HG03442 (cell line): ENCODE results near the gene PNO1.
"Not testable (repeated sequence)": the region's sequence is repeated elsewhere in the genome, so short reads cannot be mapped to it uniquely, and the experiment has no call there.

Experiments
- ATAC-seq: cut with Tn5 transposase; IDR thresholded peaks from one replicate; pipeline ENCODE4 v1.9.1; 2021; ENCODE audit warnings: mild to moderate bottlenecking, moderate library complexity; ENCODE audit not compliant: unreplicated experiment

PNO1 gene

GRCh38 chr2:68157402-68158133 lies at the start of gene PNO1:
Gene PNO1, plus strand, starts transcription at chr2:68157888. Its CDS starts 47 bp downstream, at chr2:68157935.
- ATAC-seq, result peak; percentile 86

GRCh38 chr2:68108120-68108519 lies 49.6 kb upstream of the PNO1 start:
- no peak for ATAC-seq

DNA sequence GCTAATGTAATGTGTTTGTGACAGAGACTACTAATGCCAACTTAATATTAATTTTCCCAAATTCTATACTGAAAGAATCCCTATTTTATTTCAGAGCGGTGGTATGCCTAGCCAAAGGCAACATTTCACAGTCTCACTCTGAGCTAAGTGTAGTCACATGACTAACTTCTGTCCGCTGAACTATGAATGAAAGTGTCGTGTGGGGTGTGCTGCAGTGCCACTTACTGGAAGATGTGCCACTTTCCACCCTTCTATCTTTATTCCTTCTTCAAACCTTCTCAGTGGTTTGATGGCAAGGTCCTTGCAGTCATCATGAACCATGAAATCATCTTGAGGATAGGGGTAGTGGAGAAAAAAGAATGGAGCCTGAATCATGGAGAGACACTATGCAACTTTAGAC lies 47.6 kb upstream of the PNO1 start:
- peak; percentile 78 for ATAC-seq

GRCh38 chr2:68115965-68116364 lies 41.7 kb upstream of the PNO1 start:
- ATAC-seq, result no peak

- ATAC-seq, result not testable (repeated sequence)
Observed at GRCh38 chr2:68117922-68118321, 39.8 kb upstream of the PNO1 start.

DNA sequence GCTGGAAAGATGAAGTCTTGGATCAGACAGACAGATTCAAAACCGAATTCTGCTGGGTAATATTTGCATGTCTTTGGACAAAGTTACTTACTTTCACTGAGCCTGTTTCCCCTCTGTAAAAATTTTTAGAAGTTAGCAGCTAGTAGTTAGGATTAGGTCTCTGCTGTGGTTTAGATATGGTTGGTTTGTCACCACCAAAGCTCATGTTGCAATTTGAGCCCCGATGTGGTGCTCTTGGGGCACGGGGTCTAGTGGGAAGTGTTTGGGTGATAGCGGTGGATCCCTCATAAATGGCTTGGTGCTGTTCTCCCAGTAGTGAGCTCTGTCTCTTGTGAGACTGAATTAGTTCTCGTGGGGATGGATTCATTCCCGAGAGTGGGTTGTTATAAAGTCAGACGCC lies 38.9 kb upstream of the PNO1 start:
- ATAC-seq, result no peak

DNA sequence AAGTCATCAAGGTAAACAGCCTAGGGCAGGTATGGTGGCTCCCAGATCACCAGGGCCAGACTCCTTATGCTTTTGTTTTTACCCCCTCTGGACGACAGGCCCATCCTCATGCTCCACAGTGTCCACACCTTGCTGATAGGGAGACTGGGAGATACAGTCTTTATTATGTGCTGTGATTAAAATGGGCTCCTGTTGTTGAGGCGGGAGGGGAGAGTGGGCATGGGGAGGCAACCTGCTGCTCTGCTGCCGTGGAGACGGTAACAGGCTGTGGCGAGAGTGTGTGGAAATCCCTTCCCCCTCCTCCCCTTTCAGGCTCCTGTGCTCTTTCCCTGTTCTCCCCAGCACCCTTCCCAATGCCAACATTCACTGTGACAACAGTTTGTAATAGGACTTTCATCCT lies 38.2 kb upstream of the PNO1 start:
- no peak for ATAC-seq

DNA sequence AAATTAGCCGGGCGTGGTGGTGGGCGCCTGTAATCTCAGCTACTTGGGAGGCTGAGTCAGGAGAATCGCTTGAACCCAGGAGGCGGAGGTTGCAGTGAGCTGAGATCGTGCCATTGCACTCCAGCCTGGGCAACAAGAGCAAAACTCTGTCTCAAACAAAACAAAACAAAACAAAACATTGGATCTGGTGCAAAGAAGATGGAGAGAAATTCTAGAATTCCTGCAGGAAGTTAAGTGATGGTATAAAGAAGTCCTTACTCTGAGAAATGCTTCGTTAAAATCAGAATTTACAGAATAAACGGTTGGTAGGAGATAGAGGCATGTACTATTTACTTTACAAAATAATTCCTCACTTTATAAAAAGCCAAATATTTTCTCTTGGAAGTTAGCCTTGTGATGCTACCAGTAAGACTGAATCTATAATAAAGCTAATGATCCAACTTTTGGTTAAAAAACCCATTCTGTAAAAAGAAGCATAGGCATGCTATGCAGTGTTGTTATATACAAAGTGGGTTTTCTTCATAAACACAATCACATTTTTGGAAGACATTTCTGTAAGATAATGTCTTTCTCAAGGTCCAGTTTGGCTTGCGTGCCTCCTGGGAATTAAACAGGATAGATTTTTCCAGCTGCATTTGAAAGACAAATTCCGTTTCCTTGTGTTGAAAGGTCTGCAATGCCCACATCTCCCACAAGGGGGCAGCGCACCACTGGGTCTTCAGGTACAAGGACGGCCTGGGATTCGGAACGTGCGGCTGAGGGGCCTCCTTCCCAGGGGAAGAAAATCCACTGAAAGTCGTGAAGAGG lies 35.6 kb upstream of the PNO1 start:
- ATAC-seq, result no peak

- ATAC-seq, result no peak
Observed at GRCh38 chr2:68122680-68122964, 35.1 kb upstream of the PNO1 start.

GRCh38 chr2:68124321-68124720 lies 33.4 kb upstream of the PNO1 start:
- ATAC-seq, result no peak

DNA sequence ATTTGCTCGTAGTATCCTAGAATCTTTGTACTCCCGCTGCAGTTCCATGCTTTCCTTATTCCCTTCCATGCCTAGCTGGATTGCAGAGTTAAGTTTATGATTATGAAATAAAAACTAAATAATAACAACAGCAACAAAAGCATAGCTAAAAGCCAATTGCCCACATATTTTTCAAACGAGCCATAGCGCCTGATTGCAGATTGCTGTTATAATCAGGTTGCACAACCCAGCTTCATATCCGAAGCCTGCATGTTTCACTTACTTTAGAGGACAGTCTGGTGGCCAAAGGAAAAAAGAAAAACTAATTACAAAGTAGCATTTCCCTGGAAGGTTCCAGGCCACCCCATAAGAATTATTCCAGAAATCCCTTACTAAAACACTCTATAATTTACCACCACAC lies 31.9 kb upstream of the PNO1 start:
- ATAC-seq, result no peak

- no peak for ATAC-seq
Observed at GRCh38 chr2:68126561-68126960, 31.1 kb upstream of the PNO1 start.

- peak; percentile 87 for ATAC-seq
Observed at GRCh38 chr2:68127358-68128242, 30.1 kb upstream of the PNO1 start.

- ATAC-seq, result no peak
Observed at GRCh38 chr2:68134120-68134519, 23.6 kb upstream of the PNO1 start.

DNA sequence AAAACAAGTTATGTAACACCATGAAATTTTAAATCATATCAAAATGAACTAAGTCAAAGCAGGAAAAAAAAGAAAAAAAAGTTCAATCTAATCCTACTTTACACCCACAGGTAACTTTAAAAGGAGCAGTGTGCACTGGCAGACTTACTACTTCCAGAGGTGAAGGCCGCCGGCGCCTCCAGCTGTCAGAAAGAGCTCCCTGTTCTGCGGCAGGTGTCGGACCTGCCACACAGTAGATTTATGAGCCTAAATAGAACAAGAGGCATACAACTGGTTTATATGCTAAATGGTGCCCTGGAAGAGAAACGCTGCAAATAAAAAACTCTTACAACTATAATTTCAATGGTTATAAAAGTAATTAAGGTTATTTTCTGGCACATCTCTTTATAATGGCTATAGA lies 23.1 kb upstream of the PNO1 start:
- ATAC-seq, result no peak

DNA sequence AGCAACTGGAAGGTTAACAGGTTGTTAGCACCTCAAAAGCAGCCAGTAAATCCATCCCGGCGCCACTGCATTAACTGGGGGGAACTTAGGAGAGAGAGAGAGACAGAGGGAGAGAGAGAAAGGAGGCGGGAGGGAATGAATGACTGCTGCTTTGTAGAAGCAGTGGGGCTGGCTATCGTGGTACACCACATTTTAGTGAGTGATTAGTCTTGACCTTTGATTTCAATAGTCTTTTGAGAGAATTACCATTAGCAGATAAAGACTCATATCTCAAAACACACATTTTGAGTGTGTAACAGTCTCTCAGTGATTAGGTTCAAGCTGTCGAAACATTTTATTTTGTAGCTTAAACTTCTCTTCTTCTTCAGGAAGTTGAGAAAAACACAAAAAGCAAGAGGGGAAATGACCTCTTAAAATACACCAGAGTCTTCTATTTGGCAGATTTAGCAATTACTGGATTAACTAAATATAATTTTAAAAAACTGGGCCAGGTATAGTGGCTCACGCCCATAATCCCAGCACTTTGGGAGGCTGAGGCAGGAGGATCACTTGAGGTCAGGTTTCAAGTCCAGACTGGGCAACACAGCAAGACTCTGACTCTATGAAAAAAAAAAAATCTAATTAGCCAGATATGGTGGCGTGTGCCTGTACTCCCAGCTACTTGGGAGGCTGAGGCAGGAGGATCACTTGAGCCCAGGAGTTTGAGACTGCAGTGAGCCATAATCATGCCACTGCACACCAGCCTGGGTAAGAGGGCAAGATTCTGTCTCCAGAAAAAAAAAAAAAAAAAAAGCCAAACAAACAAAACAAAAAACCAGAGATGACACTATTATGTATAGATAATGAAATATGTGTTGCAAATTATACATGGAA lies 22.0 kb upstream of the PNO1 start:
- no peak for ATAC-seq

- ATAC-seq, result no peak
Observed at GRCh38 chr2:68141875-68142274, 15.8 kb upstream of the PNO1 start.

DNA sequence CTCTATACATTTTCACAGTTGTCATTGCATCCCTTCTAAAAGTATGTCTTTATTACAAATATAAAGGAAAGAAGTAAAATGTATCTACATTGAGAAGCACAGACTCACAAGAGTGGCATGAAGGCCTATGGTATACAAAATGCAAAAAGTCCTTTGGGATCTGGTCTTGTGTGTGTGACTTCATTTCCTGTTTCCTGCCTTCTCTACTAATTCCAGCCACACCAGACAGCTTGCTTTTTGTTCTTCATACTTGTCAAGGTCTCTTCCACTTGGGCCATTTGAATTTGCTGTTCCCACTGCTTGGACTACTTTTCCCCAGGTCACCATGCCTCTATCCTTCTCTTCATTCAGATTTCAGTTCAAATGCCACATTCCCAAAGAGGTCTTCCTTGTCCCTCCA lies 6.7 kb upstream of the PNO1 start:
- ATAC-seq, result no peak

DNA sequence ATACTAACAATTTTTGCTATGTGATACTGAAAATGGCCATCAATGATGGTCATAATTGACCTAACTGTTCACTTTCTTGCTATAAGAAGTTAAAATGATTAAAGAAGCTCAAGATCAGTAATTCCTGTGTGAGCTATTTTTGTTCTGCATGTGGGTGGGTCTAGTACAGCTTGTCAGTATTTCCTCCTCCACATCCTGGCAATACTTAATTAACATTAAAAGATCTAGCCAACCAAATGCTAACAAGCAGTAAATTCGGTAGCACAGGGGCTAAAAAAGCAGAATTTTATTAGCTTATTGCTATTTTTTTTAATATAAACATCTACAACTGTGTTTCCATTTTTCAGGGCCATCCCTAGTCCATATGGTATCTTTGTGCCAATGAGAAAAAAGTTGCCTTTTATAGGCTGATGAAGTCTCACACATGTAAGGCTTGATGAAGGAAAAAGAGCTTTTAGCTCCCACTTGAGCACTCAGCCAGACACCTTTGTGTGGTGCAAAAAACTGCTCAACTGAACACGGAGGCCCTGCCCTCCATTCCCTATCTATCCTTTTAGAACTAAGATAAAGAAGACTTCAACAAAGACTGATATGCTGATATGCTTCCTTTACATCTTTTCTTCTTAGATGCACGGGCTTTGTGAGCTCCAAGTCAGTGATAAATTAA lies 4.9 kb upstream of the PNO1 start:
- ATAC-seq, result no peak

DNA sequence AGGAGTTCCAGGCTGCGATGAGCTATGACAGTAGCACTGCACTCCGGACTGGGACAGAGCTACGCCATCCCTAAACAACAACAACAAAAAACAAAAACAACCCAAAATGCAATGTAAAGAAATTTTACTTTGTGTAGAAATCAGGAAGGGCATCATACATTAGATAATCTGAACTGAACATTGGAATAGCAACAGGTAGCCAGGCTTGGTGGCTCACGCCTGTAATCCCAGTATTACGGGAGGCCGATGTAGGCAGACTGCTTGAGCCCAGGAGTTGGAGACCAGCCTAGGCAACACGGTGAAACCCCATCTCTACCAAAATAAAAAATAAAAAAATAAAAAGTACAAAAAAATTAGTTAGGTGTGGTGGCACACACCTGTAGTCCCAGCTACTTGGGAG lies 2.1 kb upstream of the PNO1 start:
- ATAC-seq, result no peak
